Inflammatory macrophage treated with lipopolysaccharide for 4 hours (primary cell): Measurements from ENCODE around the gene DIAPH1.

ENCODE experiments used
- DNase-seq: peaks from one replicate; pipeline ENCODE4 v3.0.0-alpha.2; 2020

DIAPH1 gene

GRCh38 chr5:141609044-141609443 is 9.8 kb downstream of the DIAPH1 start:
- no peak for DNase-seq

GRCh38 chr5:141608557-141608956 is 10.2 kb downstream of the DIAPH1 start:
- no peak for DNase-seq

- no peak for DNase-seq
Measured at GRCh38 chr5:141608046-141608445, 10.8 kb downstream of the DIAPH1 start.

GRCh38 chr5:141605523-141606277 is 13.1 kb downstream of the DIAPH1 start:
- peak; percentile 93 for DNase-seq

GRCh38 chr5:141603923-141604717 is 14.7 kb downstream of the DIAPH1 start:
- peak; percentile 99 for DNase-seq

GRCh38 chr5:141602606-141603005 is 16.2 kb downstream of the DIAPH1 start:
- DNase-seq, result peak; percentile 53

- DNase-seq, result peak; percentile 33
Measured at GRCh38 chr5:141598391-141599345, 20.1 kb downstream of the DIAPH1 start.

GRCh38 chr5:141597814-141598213 is 21.0 kb downstream of the DIAPH1 start:
- no peak for DNase-seq

- DNase-seq, result peak; percentile 78
Measured at GRCh38 chr5:141597394-141597793, 21.4 kb downstream of the DIAPH1 start.

- DNase-seq, result no peak
Measured at GRCh38 chr5:141596867-141597266, 21.9 kb downstream of the DIAPH1 start.

GRCh38 chr5:141590127-141590526 is 28.7 kb downstream of the DIAPH1 start:
- DNase-seq, result peak; percentile 82

- DNase-seq, result peak; percentile 49
Measured at GRCh38 chr5:141586246-141586645, 32.6 kb downstream of the DIAPH1 start.

GRCh38 chr5:141585594-141585993 is 33.2 kb downstream of the DIAPH1 start:
- peak; percentile 47 for DNase-seq

GRCh38 chr5:141574122-141574510 is 44.7 kb downstream of the DIAPH1 start:
- no peak for DNase-seq

GRCh38 chr5:141573489-141574121 is 45.2 kb downstream of the DIAPH1 start:
- DNase-seq, result no peak

- DNase-seq, result peak; percentile 58
Measured at GRCh38 chr5:141570655-141571054, 48.1 kb downstream of the DIAPH1 start.

GRCh38 chr5:141567513-141568117 is 51.2 kb downstream of the DIAPH1 start:
- no peak for DNase-seq

- DNase-seq, result no peak
Measured at GRCh38 chr5:141565826-141566570, 52.8 kb downstream of the DIAPH1 start.

- peak; percentile 95 for DNase-seq
Measured at GRCh38 chr5:141564216-141564692, 54.5 kb downstream of the DIAPH1 start.

- peak; percentile 54 for DNase-seq
Measured at GRCh38 chr5:141560725-141561483, 57.9 kb downstream of the DIAPH1 start.
